ENCODE results near the gene TTLL11.
"Not testable (repeated sequence)": the region's sequence is repeated elsewhere in the genome, so short reads cannot be mapped to it uniquely, and the experiment has no call there.

The TTLL11 gene

GRCh38 chr9:122076117-122076516, 17.0 kb downstream of the TTLL11 start:
- no peak for DNase-seq

GRCh38 chr9:122075135-122076030, 17.7 kb downstream of the TTLL11 start:
- no peak for DNase-seq

- no peak for DNase-seq
These were observed 21.4 kb downstream of the TTLL11 start for GRCh38 chr9:122071715-122072114.

GRCh38 chr9:122070728-122071515, 22.2 kb downstream of the TTLL11 start:
- DNase-seq, result no peak

GRCh38 chr9:122066680-122067079, 26.4 kb downstream of the TTLL11 start:
- not testable (repeated sequence) for DNase-seq

GRCh38 chr9:122065923-122066629, 27.0 kb downstream of the TTLL11 start:
- no peak for DNase-seq

- no peak for DNase-seq
These were observed 32.6 kb downstream of the TTLL11 start for GRCh38 chr9:122060481-122060880.

GRCh38 chr9:122059955-122060324, 33.2 kb downstream of the TTLL11 start:
- no peak for DNase-seq

- DNase-seq, result no peak
These were observed 33.7 kb downstream of the TTLL11 start for GRCh38 chr9:122059214-122059954.

- DNase-seq, result no peak
These were observed 34.4 kb downstream of the TTLL11 start for GRCh38 chr9:122058709-122059108.

GRCh38 chr9:122058051-122058450, 35.1 kb downstream of the TTLL11 start:
- no peak for DNase-seq

GRCh38 chr9:122057211-122057610, 35.9 kb downstream of the TTLL11 start:
- DNase-seq, result no peak

GRCh38 chr9:122056484-122056883, 36.6 kb downstream of the TTLL11 start:
- DNase-seq, result no peak

GRCh38 chr9:122055701-122056100, 37.4 kb downstream of the TTLL11 start:
- no peak for DNase-seq

- no peak for DNase-seq
These were observed 39.3 kb downstream of the TTLL11 start for GRCh38 chr9:122053567-122054350.

GRCh38 chr9:122053064-122053463, 40.0 kb downstream of the TTLL11 start:
- no peak for DNase-seq

- DNase-seq, result no peak
These were observed 41.5 kb downstream of the TTLL11 start for GRCh38 chr9:122051351-122052321.

- no peak for DNase-seq
These were observed 42.9 kb downstream of the TTLL11 start for GRCh38 chr9:122050167-122050566.

- no peak for DNase-seq
These were observed 51.1 kb downstream of the TTLL11 start for GRCh38 chr9:122042056-122042455.

GRCh38 chr9:122040561-122041242, 52.4 kb downstream of the TTLL11 start:
- no peak for DNase-seq

All from activated T-cell treated with anti-CD3 and anti-CD28 coated beads for 4 hours (primary cell).